B cell (primary cell): ENCODE data around the gene WDR7.

Experiments used
- CTCF ChIP-seq: fragments of 200-600 bp; IDR thresholded peaks from one replicate; pipeline ENCODE4 v1.8.0; 2022; ENCODE audit warnings: antibody characterized with exemption, mild to moderate bottlenecking
- EZH2 ChIP-seq: IDR thresholded peaks from 2 replicates; pipeline ENCODE4 v1.6.1; 2012; ENCODE audit warnings: borderline replicate concordance, low read depth, mild to moderate bottlenecking, moderate library complexity, low read length; ENCODE audit not compliant: insufficient read depth, poor library complexity, severe bottlenecking

DNA sequence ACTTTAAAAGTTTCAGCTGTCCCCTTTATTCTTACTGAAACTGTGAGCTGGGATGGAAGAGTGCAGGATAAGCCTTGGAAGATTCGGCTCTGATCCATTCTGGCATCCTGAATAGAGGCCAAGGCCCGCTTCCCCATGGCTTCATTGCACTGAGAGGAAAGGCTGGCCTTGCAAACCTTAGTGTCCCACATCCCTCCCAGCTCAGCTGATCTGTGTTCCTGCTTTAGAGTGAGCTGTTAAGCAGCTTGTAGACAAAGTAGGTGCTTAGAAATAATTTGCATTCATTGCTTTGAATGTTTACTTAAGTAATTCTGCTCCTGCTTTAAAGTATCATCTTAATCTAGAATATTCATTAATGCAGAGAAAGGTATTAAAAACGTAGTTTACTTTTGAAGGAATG, 326.1 kb downstream of the WDR7 start:
- TF ChIP-seq CTCF (no peak), EZH2 (no peak)
